ENCODE measurements around the gene TPRN.

TPRN gene

GRCh38 chr9:137225699-137226331 lies 25.3 kb upstream of the TPRN start:
- DNase-seq (ENCODE audit: low read depth, low spot score): no peak

- DNase-seq (ENCODE audit: low read depth, low spot score): no peak
These were observed 24.5 kb upstream of the TPRN start, which contains the start of gene CYSRT1 for GRCh38 chr9:137224830-137225694. CYSRT1 (plus strand) TSS chr9:137225174; CDS start chr9:137225622, 448 bp downstream.

GRCh38 chr9:137223078-137223970 lies 22.8 kb upstream of the TPRN start:
- DNase-seq (ENCODE audit: low read depth, low spot score): peak; percentile 99

- DNase-seq (ENCODE audit: low read depth, low spot score): no peak
These were observed 21.9 kb upstream of the TPRN start, which contains the start of gene RNF208 for GRCh38 chr9:137222190-137223077. RNF208 (minus strand) TSS chr9:137222240; CDS start chr9:137221212, 1,028 bp downstream.

GRCh38 chr9:137221506-137222111 lies 21.1 kb upstream of the TPRN start:
- DNase-seq (ENCODE audit: low read depth, low spot score): no peak

- no peak for DNase-seq (ENCODE audit: low read depth, low spot score)
These were observed 20.6 kb upstream of the TPRN start for GRCh38 chr9:137221095-137221505.

GRCh38 chr9:137220317-137221094 lies 20.0 kb upstream of the TPRN start:
- DNase-seq (ENCODE audit: low read depth, low spot score): no peak

DNA sequence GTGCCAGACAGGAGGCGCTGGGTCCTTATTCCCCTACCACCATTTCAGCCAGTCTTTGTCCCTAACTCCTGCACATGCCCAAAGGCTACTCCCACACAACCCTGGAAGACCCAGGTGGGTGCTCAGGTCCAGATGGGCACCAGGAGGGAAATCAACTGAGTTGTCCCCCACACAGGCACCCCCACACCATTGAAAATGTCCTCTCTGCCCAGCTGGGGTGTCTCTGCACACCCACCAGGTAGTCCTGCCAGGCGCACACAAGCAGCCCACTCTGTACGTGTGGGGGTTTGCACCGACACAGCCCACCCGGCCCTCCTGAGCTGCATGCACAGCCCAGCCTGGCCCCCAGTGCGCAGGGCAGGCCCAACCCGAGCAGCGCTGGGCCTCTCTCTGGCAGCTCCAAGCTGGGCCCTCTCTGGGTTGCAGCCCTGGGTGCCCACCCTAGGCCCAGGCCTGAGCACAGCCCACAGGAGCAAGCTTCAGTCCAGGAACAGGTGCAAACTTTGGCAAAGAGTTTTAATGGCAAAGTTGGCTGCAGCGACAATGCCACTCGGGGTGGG lies 19.3 kb upstream of the TPRN start:
- DNase-seq (ENCODE audit: low read depth, low spot score): no peak

- DNase-seq (ENCODE audit: low read depth, low spot score): no peak
These were observed 18.3 kb upstream of the TPRN start for GRCh38 chr9:137218754-137219271.

- DNase-seq (ENCODE audit: low read depth, low spot score): no peak
These were observed 17.7 kb upstream of the TPRN start for GRCh38 chr9:137218212-137218753.

- DNase-seq (ENCODE audit: low read depth, low spot score): no peak
These were observed 17.0 kb upstream of the TPRN start for GRCh38 chr9:137217276-137218211.

GRCh38 chr9:137216188-137216965 lies 15.8 kb upstream of the TPRN start:
- DNase-seq (ENCODE audit: low read depth, low spot score): no peak

DNA sequence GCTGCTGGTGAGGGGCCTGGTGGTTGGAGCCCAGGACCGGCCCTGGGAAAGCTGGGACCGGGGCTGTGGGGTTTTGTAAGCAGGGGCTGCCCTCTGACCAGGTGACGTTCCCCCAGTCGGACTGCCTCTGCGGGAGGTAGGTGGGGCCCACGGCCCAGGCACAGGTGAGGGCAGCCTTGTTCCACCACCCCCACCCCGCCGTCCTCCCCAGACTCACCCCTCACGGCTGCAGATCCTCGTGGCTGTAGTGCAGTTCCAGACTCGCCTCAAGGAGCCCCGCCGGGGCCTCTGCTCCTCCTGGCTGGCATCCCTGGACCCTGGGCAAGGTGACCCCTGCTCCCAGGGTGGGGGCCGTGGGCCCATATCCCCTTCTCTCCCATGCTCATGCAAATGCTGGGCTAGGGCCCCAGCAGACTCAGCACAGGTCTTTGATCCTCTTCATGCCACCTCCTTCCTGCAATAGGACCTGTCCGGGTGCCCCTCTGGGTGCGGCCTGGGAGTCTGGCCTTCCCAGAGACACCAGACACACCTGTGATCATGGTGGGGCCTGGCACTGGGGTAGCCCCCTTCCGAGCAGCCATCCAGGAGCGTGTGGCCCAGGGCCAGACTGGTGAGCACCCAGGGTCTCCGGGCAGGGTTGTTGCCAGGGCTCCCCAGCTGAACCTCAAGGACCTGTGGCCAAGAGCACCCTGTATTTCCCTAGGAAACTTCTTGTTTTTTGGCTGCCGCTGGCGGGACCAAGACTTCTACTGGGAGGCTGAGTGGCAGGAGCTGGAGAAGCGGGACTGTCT lies 14.8 kb upstream of the TPRN start:
- DNase-seq (ENCODE audit: low read depth, low spot score): no peak

DNA sequence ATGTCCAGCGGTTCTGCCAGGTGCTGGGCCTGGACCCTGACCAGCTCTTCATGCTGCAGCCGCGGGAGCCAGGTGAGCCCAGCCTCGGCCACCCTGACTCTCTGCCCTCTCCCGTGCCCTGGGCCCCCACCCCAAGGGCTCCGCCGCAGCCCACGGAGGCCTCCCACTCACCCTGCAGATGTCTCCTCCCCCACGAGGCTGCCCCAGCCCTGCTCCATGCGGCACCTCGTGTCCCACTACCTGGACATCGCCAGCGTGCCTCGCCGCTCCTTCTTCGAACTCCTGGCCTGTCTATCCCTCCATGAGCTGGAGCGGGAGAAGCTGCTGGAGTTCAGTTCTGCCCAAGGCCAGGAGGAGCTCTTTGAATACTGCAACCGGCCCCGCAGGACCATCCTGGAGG lies 14.1 kb upstream of the TPRN start:
- no peak for DNase-seq (ENCODE audit: low read depth, low spot score)

DNA sequence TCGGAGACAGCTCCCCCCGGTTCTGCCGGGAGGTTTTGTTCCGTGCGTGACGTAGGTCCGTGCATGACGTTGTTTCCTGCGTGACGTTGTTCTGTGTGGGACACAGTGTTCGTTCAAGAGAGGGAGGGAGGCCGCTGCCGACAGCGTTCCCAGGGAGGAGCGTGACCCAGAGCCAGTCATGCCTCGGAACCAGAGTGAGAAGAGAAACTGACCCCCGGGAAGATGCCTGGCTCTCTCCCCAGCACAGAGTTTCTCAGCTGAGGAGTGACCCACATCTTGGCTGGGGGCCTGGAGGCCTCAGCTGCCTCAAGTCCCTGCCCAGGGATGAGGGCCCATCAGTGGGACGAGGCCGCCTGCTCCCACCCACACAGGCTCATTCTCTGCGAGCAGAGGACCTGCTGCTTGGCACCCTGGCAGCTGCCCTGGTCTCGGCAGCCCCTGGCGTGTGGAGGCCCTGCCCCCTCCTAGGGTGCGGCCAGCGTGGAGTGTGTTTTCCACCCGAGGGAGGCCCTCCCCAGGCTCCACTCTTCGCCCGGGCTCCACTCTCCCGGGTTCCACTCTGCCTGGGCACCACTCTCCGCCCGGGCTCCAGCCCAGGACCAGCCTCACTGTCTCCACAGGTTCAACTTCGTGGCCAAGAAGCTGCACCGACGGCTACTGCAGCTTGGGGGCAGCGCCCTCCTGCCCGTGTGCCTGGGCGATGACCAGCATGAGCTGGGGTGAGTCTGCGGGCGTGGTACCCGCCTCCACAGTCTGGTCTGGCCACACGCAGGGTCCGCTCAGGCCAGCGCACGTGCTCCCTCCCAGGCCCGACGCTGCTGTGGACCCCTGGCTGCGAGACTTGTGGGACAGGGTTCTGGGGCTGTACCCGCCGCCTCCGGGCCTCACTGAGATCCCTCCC lies 12.9 kb upstream of the TPRN start:
- no peak for DNase-seq (ENCODE audit: low read depth, low spot score)

Data from activated CD4-positive, CD25-positive, alpha-beta regulatory T cell treated with anti-CD3 and anti-CD28 coated beads, Interleukin-2, amount 50 U/mL, for 16 hours (primary cell).